Cortex of kidney (tissue), 1 donor: ENCODE results near the gene TMC6.

Source experiments
- DNase-seq: peaks from one replicate; lab custom pipeline; 2025; lab: John Stamatoyannopoulos, UW

Gene TMC6

DNA sequence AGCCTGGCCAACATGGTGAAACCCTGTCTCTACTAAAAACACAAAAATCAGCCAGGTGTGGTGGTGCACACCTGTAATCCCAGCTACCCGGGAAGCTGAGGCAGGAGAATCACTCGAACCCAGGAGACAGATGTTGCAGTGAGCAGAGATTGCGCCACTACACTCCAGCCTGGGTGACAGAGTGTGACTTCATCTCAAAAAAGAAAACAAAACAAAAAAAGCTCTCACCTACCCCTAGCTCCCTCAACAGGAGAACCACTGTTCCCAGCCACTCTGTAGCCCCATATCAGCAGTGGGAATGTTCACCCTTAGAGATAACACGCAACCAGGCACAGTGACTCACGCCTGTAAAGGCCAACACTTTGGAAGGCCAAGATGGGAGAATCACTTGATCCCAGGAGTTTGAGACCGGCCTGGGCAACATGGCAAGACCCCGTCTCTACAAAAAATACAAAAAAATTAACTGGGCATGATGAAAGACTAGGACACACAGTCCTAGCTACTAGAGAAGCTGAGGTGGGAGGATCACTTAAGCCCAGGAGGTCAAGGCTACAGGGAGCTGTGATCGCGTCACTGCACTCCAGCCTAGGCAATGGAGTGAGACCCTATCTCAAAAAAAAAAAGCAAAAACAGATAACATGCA is 7.4 kb upstream of the TMC6 start:
- no peak for DNase-seq

DNA sequence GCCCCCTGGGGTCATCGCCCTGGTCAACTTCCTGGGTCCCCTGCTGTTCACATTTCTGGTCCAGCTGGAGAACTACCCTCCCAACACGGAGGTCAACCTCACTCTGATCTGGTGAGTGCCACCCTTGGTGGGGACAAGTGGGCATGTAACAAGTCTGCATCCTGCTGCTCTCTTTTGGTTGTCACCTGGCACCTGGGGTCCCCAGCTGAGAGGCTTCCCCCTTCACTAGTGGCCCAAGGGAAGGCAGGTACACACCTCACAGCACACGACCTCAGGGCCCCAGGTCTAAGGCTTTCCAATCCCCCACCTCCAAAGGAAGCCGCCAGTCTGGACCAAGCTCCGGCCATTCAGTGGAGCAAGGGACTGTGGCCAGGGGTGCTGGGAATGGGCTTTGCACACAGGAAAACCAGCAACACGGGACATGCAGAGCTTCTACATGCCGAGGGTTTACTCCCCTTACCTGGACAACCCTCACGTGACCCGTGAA is 6.4 kb upstream of the TMC6 start:
- no peak for DNase-seq

DNA sequence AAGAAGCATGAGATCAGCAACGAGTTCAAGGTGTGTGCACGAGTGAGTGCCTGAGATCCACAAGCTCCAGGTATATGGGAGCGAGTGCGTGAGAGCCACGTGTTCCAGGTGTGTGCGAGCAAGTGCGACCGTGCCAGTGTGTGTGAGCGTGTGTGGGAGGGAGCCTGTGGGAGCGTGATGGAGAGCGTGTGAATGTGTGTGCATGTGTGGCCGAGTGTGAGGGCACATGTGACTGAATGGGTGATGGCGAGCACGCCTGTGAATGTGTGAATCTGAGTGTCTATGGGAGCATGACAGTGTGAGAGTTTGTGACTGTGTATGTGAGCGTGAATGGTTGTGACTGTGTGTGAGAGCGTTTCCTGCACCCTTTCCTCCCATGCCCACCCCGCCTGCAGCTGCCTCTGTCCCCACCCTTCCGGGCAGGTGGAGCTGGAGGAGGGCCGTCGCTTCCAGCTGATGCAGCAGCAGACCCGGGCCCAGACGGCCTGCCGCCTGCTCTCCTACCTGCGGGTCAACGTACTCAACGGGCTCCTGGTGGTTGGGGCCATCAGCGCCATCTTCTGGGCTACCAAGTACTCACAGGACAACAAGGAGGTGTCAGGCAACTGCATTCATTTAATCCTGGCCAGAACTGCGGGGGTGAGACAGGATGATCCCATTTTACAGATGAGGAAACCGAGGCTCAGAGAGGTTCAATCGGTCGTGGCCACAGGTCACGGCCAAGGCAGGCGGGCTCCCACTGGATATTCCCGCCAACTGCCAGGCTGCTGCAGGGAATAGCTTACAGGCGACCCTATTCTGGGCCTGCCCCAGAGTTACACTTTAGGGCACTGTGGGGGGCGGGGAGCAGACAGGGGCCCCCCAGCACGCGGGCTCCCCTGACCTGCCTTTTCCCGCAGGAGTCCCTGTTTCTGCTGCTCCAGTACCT is 5.7 kb upstream of the TMC6 start:
- no peak for DNase-seq

DNA sequence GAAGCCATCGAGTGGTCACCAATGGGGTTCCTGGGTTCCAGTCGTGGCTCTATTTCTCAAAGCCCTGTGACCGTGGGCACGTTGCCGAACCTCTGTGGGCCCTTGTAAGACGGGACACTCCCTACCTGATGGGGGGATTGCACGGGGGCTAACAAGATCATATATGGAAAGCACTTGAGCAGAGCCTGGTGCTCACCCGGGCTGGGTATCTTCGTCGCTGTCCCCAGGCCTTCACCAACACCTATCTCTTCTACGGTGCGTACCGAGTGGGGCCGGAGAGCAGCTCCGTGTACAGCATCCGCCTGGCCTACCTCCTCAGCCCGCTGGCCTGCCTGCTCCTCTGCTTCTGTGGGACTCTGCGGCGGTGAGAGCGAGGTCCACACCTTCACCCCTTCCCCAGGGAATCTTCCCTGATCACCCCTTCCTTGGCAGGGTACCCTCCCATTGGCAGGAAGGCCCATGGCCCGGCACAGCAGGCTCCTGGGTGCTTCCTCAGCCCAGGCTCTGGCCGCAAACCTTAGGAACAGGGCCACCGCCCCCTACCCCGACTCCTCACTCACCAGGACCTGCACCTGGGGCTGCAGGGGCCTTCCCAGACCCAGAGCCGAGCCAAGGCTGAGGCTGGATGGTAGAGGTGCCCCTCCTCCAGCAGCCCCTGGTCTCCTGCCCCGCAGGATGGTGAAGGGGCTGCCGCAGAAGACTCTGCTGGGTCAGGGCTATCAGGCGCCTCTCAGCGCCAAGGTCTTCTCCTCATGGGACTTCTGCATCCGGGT is 4.8 kb upstream of the TMC6 start:
- DNase-seq: no peak

DNA sequence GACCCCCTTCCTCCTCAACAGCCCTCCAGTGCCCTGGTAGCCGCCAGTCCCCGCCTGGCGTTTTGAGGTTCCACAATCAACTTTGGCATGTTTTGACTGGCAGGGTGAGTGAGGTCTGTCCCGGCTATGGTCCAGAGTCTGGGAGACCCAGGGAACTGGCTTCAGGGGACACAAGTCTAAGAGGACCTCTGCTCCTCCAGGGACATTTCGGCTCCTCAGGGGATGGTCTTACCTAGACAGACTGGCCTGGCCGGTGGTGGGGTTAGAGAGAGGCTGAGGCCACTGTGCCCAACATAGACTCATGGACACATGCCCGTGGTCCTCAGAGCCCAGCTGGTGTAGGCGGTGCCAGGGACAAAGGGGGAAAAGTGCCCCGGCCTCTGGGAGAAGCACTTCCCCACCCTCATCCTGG is 4.2 kb upstream of the TMC6 start:
- no peak for DNase-seq

DNA sequence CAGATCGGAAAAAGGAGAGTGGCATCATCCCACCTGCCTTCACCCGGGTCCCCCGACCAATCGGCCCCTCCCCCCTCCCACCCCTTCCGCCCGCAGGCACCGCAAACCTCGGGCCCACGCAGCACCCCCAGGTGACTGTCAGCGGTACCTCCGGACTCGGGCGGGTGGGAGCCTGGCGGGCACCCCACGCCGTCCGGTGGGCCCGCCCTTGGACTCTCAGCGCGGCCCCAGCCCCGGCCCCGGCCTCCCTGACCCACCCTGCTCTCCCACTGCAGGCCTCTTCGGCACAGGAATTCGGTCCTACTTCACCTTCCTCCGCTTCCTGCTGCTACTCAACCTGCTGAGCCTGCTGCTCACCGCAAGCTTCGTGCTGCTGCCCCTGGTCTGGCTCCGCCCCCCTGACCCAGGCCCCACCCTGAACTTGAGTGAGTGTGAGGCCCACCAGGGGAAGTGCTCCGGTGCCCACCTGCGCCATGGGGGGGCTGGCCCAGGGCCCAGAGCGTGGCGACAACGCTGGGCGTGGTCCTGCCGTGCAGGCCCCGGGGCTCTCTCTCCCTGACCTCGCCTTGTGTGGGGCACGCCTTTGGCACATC is 3.6 kb upstream of the TMC6 start:
- no peak for DNase-seq

DNA sequence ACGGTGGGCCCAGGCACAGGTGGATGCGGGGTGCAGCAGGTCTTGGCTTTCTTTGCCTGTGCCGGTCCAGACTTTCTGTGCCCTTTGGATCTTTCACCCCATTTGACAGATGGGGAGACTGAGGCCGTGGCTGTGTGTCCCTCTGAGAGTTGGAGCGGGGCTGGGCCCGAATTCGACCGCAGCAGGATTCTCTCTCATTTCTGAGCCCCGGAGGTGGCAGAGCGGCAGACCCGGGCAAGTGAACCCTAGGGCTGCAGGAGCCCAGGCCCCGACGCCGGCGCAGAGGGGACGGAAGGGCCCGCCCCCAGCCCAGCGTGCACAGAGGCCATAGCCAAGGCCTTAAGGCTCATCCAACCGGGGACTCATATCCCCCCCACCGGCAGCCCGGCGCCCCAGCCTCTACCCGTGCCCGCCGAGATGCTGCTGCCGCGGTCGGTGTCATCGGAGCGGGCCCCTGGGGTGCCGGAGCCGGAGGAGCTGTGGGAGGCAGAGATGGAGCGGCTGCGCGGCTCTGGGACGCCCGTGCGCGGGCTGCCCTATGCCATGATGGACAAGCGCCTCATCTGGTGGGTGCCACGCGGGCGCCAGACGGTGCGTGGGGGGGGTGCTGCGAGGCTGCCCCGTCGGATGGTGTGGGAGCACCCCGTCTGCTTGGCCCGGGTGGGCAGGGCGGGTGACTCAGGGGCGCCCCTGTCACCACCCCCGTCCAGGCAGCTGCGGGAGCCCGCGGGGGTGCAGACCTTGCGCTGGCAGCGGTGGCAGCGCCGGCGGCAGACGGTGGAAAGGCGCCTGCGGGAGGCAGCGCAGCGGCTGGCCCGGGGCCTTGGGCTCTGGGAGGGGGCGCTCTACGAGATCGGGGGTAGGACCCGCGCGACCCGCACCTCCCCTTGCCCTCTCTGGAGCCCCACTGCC is 2.9 kb upstream of the TMC6 start:
- DNase-seq: no peak

DNA sequence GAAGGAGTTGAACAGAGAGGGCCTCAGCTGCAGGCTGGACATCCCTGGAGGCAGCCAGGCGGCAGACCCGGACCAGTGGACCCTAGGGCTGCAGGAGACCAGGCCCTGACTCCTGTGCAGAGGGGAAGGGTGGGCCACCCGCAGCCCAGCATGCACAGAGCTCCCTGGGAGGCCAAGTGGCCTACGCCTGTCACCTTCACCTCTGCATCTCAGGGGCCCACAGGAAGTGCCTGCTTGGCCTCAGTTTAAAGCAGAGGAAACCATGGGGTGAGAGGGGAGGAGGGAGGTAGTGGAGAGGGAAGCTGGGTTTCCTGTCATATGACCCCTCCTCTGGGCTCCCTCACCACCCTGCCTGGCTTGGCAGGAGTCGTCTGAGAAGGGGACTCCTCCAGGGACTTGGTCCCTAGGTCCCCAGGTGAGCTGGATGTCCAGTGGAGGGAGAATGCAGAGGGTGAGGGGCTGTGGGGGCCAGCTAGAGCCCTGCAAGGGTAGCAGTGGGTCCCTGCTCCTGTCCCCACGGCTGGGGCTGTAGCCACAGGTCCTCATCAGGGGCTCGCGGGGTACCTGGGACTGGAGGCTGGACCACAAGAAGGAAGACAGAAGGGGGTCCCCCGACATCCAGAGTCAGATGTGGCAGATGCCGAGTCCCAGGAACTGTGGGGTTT is 2.0 kb upstream of the TMC6 start, which contains the start of gene TMC8:
Gene TMC8, plus strand, starts transcription at position 335 of the 665 bp plus-strand sequence. CDS start 818 bp downstream, outside the sequence.
- DNase-seq: no peak

DNA sequence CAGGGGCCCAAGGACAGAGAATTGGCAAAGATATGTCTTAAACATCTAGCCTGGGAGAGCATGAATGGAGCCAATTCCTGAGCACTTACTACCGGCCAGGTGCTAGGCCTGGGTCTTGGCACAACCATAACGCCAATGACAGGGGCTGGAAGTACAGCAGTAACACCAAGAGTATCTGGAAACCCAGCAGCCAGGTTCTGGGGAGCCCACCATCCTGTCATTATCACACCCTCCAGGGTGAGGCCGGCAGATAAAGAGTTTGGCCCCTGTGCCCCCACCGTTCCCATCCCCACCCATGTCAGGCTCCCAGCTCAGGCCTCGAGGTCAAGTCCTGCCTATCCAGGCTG is 1.5 kb upstream of the TMC6 start:
- no peak for DNase-seq

DNA sequence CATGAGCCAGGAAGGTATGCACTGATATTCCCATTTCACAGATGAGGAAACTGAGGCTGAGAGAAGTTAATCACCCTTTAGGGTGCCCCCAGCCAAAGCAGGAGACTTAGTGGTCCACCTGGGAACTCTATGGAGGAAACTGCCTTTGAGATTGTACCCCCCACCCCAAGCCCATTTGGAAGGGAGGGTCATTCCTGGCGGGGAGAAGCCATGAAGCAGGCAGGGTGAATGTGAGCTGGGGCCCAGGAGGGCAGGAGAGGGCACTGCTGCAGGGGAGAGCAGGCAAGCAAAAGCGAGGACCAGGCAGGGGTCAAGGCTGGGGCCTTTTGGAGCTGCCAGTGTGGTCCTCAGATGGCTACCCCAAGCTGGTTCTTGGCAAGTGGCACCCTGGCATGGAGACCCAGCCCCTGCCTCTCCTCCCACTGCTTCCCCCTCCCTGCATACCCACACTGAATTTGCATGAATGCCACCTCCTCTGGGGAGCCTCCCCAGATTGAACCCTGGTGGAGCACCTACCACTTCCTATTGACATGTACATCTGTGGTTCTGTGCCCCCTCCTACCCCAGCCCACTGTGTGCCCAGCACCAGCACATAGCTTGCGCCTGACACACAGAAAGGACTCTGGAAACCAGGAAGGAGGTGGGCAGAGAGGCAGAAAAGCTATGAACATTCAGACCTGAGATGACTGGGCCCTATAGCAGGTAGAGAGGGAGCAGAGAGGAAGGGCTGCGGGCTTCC is 965 bp upstream of the TMC6 start:
- no peak for DNase-seq

DNA sequence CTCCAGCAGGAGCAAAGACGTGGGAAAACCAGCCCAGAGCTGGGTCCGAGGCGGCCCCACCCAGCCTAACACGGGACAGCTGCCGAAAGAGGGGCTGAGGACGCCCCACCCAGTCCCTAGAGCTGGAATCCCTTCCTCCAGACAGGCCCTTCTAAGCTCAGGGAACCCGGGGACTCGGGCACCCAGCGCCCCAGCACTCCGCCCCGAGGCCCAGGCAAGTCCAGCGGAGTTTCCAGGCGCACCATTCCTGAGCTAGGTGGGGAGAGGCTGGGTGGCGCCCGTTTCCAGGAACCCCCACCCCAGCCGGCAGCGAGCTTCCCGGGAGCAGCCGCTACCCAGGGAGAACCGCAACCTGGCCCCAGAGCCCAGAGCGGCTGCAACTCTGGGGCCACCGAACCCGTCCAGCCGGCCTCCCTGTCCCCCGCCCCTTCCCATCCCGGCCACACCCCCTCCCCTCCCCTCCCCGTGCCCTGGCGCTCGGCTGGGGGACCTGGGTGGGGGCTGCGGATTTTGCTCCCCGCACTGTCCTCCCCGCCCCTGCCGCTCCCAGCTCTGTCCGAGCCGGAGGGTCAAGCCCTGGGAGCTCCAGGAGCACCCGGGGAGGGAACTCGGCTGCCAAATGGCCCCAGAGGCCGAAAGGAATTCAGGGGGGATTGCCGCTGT is 536 bp downstream of the TMC6 start:
- no peak for DNase-seq

DNA sequence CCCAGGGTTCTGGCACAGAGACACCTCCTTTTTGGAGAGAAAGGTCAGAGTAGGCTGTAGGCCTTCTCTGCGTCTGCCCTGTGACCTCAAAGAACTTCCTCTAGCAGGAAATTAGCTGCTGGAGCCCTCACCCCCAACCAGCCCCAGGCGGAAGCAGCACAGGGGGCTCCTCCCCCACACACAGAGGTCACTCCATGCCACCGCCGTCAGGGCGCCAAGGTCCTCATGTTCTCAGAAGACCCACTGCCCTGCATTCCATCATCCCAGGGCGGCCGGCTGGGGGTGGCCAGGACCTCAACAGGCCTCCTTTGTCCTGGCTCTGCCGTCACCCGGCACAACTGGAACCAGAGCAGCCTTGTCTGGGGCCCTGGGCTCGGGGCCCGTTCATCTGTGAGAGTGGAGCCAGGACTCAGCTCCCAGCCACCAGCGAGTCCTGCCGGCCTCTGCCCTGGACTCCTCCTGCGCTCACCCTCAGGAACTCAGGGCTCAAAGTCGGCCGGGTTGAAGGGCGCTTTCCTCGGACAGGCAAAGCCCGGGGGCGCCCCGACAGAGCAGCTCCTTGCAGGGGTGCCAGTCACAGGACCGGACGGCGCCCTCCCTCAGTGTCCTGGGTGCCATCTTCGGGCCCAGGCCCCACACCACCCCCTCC is 1.2 kb downstream of the TMC6 start:
- DNase-seq: no peak

DNA sequence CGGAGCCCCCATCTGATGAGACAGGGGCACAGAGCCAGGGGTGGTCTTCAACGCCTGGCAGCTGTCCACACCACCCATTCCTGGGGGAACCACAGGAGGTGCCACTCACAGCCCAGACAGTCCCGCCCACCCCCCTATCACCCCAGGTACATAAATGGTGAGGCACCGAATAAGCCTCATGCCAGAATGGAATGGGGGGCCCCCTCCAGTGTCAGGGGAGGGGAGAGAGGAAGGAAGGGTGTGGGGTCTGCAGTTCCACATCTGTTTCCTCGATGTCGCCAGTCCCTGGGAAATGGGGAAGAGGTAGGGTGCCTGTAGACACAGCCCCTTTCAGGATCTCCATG is 1.7 kb downstream of the TMC6 start:
- DNase-seq: no peak

DNA sequence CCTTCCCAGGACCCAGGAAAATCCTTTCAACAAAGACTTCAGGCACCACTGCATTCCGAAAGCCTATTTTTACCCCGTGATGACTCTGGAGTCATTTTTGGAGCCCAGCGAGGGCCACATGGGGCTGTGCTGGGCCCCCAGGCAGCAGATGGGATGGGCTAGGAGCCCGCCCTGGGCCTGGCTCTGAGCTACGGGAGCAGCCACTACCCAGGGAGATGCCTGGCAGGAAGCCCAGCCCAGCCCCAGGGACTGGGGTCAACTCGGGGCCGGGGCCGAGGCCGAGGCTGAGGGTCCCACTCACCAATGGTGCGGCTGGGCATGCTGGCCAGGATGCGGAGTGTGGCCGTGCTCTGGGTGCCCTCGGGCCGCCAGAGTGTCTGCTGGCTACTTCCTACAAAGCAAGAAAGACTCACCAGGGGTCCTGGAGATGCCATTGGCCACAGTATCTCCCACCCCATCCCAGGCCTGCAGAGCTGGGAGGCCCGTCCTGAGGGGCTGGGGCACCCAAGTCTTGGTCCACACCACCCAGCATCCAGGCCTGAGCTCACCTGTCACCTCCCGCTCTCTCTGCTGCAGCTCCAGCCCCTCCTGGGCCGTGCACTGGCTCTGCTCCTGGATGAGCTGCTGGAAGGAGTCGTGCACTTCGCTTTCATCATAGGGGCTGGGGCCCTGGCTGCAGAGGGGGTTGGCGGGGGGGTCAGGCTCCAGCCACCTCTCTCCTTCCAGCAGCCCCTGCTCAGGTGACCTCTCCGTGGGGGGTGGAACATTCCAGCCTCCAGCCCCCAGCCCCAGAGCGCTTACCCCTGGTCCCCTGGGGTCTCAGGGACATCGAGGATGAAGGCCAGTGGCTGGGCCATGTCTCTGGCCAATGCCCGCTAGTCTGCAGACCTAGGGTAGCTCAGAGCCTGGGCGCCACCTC is 2.3 kb downstream of the TMC6 start:
- no peak for DNase-seq

DNA sequence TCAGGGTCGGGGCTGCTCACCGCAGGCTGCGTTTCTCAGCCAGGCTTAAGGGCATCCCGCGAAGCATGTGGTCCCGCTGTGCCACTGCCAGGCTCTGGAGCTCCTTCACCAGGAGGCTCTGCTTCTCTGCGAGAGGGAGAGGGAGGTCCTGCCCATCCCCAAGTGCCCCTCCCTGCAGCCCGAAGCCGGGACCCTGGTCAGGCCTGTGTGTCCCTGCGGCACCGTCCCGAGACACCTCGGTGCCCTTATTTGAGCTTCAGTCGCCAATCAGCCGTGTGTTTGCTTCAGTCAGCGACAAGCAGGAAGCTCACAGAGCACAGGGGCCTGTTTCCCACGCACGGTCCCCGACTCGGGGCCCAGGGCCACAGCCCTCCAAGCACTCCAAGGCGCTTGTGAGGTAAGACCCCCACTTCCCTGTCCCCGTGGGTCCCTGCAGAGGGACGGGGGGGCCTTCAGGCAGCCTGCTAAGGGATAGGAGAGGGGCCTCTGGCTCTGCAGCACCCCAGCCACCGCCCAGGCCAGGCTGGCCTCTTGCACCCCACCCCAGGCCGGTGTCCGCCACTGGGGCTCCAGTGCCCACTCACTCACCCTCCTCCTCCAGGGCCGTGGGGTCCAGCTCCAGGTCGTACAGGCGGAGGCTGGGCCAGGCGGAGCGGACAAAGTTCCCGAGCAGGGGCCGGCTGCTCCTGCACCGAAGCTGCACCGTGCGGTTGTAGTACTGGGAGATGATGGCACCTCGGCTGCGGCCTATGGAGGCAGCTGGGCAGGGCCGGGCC is 3.2 kb downstream of the TMC6 start:
- DNase-seq: no peak

DNA sequence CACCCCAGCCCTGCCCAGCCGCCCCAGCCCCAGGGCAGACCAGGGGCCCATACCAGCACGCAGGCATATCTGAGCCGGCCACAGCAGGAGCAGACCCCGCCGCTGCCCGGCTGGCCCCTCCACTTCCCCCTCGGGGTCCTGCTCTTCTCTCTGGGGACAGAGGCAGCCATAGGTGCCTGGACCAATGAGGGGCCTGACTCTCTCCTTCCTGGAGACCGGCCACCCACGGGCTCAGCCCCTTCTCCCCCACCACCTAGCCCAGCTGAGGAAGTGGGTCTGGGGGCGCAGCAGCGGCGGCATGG is 3.8 kb downstream of the TMC6 start:
- DNase-seq: no peak
